GM23248 (cell line): ENCODE measurements around the gene MMP23B.

Experiments
- EZH2 ChIP-seq: fragments of 200-600 bp; sonication (generic); IDR thresholded peaks from 2 replicates; pipeline ENCODE4 v1.6.1; 2018; ENCODE audit warnings: antibody characterized with exemption, mild to moderate bottlenecking; ENCODE audit not compliant: insufficient read depth, poor library complexity, severe bottlenecking
- EZH2phosphoT487 ChIP-seq: fragments of 200-600 bp; sonication (generic); IDR thresholded peaks from 2 replicates; pipeline ENCODE4 v1.6.1; 2018; ENCODE audit warnings: antibody characterized with exemption, moderate library complexity, mild to moderate bottlenecking, low read depth; ENCODE audit not compliant: insufficient read depth

- TF ChIP-seq EZH2phosphoT487 (no peak), EZH2 (no peak)
Observed at GRCh38 chr1:1600861-1601563, 31.0 kb upstream of the MMP23B start.
